H1 (cell line): ENCODE measurements around the gene RNASEH2C. TPM values are rescaled to one million over a fixed set of nuclear protein-coding genes. Genes with fewer than 3 reads are reported as not detected.

Experiments
- NANOG ChIP-seq: IDR thresholded peaks from 2 replicates; pipeline ENCODE4 v1.6.1; 2011; ENCODE audit warnings: low read length, low read depth, mild to moderate bottlenecking, inconsistent platforms; ENCODE audit not compliant: insufficient read depth, poor library complexity, severe bottlenecking
- polyA plus RNA-seq, 7 experiments: library from polyadenylated mRNA; depleted of rRNA in 3 of 7; stranded (reverse) in 5 of 7; unstranded in 2 of 7; fragments of >200 nt in 5 of 7; fragments of 200-250 nt in 2 of 7; gene quantifications; 1 replicate in 5 of 7; 2 replicates in 1 of 7; 4 replicates in 1 of 7; pipeline versions ENCODE4 v1.2.1 to v1.2.3, GENCODE V29; 2011 to 2013; ENCODE audit warnings: missing spikeins in 2 of 7, mixed read lengths in 2 of 7
- total RNA-seq: library from RNA; stranded (reverse); fragmentation: NEBNext Ultra II Directional; extraction: Animal tissue kit (Norgen Biotek cat#: 25700); gene quantifications from 2 replicates; pipeline ENCODE4 v1.2.1, GENCODE V29; 2021

RNASEH2C gene
- total and polyA plus RNA-seq, 2 of the 8 experiments (the other 6 are each of a cell fraction or from before 2014, with no cell fraction given), result 40.2 to 60.3 TPM

DNA sequence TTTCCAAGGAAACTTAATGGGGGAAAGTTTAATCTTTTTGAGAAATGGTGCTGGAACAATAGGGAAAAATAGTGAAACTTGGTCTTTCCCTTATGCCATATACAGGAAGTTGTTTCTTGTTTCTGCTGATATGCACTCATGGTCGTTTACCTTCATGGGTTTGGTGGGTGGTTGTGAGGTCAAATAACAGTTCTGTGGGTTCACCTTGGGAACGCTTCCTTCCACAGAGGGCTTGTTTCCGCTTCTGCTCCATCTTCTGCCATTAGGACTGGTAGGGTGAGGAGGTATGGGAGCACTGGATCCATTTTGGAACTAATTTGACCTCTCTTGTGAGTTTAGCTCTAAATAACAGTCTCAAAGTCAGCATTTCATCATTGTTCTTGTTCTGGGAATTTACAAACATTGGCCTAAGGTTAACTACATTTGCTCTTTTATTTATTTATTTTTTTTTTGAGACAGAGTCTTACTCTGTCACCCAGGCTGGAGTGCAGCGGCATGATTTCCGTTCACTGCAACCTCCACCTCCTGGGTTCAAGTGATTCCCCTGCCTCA lies 40.3 kb downstream of the RNASEH2C start (continued):
- no peak for TF ChIP-seq NANOG
